Activated T-cell treated with anti-CD3 and anti-CD28 coated beads, Interleukin-2, amount 50 U/mL, for 72 hours (primary cell): ENCODE data around the gene TRNAU1AP. TPM values are rescaled to one million over a fixed set of nuclear protein-coding genes. Genes with fewer than 3 reads are reported as not detected.

Experiments used
- ATAC-seq, 2 donors: fragments of 150-1000 bp; cut with Tn5 transposase; replicated peaks in 1 of 2; 2 replicates each; pipeline ENCODE4 v1.10.0; 2021; ENCODE audit warnings: moderate library complexity in 2 of 2, mild to moderate bottlenecking in 1 of 2
- DNase-seq, 2 donors: peaks; one replicate each; pipeline ENCODE4 v3.0.0; 2021 to 2022; ENCODE audit warnings: mixed read lengths in 1 of 2
- H3K27ac Mint-ChIP-seq: one replicate; pipeline ENCODE4 v1.8.0; 2022; ENCODE audit warnings: mild to moderate bottlenecking, moderate library complexity, mixed read lengths
- H3K27me3 Mint-ChIP-seq: one replicate; pipeline ENCODE4 v1.8.0; 2022; ENCODE audit warnings: low read depth, mixed read lengths
- H3K36me3 Mint-ChIP-seq, 2 donors: one replicate each; pipeline ENCODE4 v1.8.0; 2022; ENCODE audit warnings: mixed read lengths in 2 of 2, mild to moderate bottlenecking in 1 of 2; ENCODE audit not compliant: insufficient read depth in 2 of 2
- H3K4me1 Mint-ChIP-seq: one replicate; pipeline ENCODE4 v1.8.0; 2022; ENCODE audit warnings: low read depth, mixed read lengths
- H3K4me3 Mint-ChIP-seq, 2 donors: one replicate each; pipeline ENCODE4 v1.8.0; 2022; ENCODE audit warnings: mild to moderate bottlenecking in 2 of 2, mixed read lengths in 2 of 2, moderate library complexity in 2 of 2
- H3K9me3 Mint-ChIP-seq, 2 donors: one replicate each; pipeline ENCODE4 v1.8.0; 2022; ENCODE audit warnings: mixed read lengths in 2 of 2
- total RNA-seq, 2 donors: library from RNA; stranded (reverse); gene quantifications; one replicate each; pipeline ENCODE4 v1.2.3, GENCODE V29; 2022

The TRNAU1AP gene
- total RNA-seq, result 10 to 100 TPM; 38.8 to 49.7 TPM

GRCh38 chr1:28552758-28553663, at the start of gene TRNAU1AP:
TSS of gene TRNAU1AP (plus strand) at chr1:28553085. CDS start at chr1:28553111, 26 bp downstream.
- Mint-ChIP-seq H3K4me1 (peaks cover 26% of the 10 kb centered on the region), H3K36me3 (peaks cover 10 to 15% of the 10 kb centered on the region in 2 donors), H3K27me3 (no peaks in the 10 kb centered on the region), H3K9me3 (no peaks in the 10 kb centered on the region), H3K4me3 (peak within 1 kb of the TSS; percentile 89 to 95), H3K27ac (peak within 1 kb of the TSS; percentile 100)
- DNase-seq, result peak; percentile 98
- ATAC-seq, result peak; percentile 93 to 94

- DNase-seq, result no peak
- peaks cover 10 to 25% of the 10 kb centered on the region in 2 donors for H3K36me3 Mint-ChIP-seq
- peak overlapping the region; percentile 29 for H3K27ac Mint-ChIP-seq
- no peaks in the 10 kb centered on the region for H3K27me3 Mint-ChIP-seq
- H3K9me3 Mint-ChIP-seq, result no peaks in the 10 kb centered on the region
- no peak overlapping the region for H3K4me3 Mint-ChIP-seq
- peaks cover 13% of the 10 kb centered on the region for H3K4me1 Mint-ChIP-seq
- ATAC-seq, result no peak
These were observed 49.8 kb upstream of the TRNAU1AP start for GRCh38 chr1:28503117-28503516.

- ATAC-seq, result peak; percentile 86 to 88
- Mint-ChIP-seq H3K9me3 (no peaks in the 10 kb centered on the region), H3K4me1 (peaks cover 38% of the 10 kb centered on the region), H3K27me3 (no peaks in the 10 kb centered on the region), H3K4me3 (peak within 1 kb of the TSS; percentile 91 to 97), H3K27ac (peak within 1 kb of the TSS; percentile 100), H3K36me3 (peaks cover 30 to 48% of the 10 kb centered on the region in 2 donors)
- DNase-seq, result peak; percentile 94 to 97
These were observed 47.3 kb upstream of the TRNAU1AP start, which contains the start of gene RCC1 for GRCh38 chr1:28505406-28506187. TSS of gene RCC1 (plus strand) at chr1:28506043. CDS start at chr1:28529867, 23,824 bp downstream.

GRCh38 chr1:28506907-28507246, 46.0 kb upstream of the TRNAU1AP start:
- peaks cover 37% of the 10 kb centered on the region for H3K4me1 Mint-ChIP-seq
- H3K36me3 Mint-ChIP-seq, result peaks cover 34 to 52% of the 10 kb centered on the region in 2 donors
- no peaks in the 10 kb centered on the region for H3K9me3 Mint-ChIP-seq
- ATAC-seq (no peak), DNase-seq (no peak)
- no peaks in the 10 kb centered on the region for H3K27me3 Mint-ChIP-seq
- peak overlapping the region; percentile 91 to 97 for H3K4me3 Mint-ChIP-seq
- H3K27ac Mint-ChIP-seq, result peak overlapping the region; percentile 100

- Mint-ChIP-seq H3K4me3 (peak overlapping the region; percentile 91 to 97), H3K9me3 (no peaks in the 10 kb centered on the region), H3K36me3 (peaks cover 36 to 56% of the 10 kb centered on the region in 2 donors), H3K4me1 (peaks cover 41% of the 10 kb centered on the region), H3K27ac (peak overlapping the region; percentile 100), H3K27me3 (no peaks in the 10 kb centered on the region)
- ATAC-seq, result no peak
- DNase-seq, result no peak
These were observed 45.6 kb upstream of the TRNAU1AP start for GRCh38 chr1:28507247-28507645.

GRCh38 chr1:28507646-28508434, 45.0 kb upstream of the TRNAU1AP start:
- H3K36me3 Mint-ChIP-seq, result peaks cover 36 to 62% of the 10 kb centered on the region in 2 donors
- ATAC-seq (no peak), DNase-seq (no peak)
- H3K27ac Mint-ChIP-seq, result peak overlapping the region; percentile 100
- H3K9me3 Mint-ChIP-seq, result no peaks in the 10 kb centered on the region
- peaks cover 47% of the 10 kb centered on the region for H3K4me1 Mint-ChIP-seq
- no peaks in the 10 kb centered on the region for H3K27me3 Mint-ChIP-seq
- H3K4me3 Mint-ChIP-seq, result peak overlapping the region; percentile 91 to 97

- H3K4me3 Mint-ChIP-seq, result peak overlapping the region; percentile 91 to 97
- no peak for DNase-seq
- H3K4me1 Mint-ChIP-seq, result peaks cover 52% of the 10 kb centered on the region
- H3K36me3 Mint-ChIP-seq, result peaks cover 36 to 62% of the 10 kb centered on the region in 2 donors
- no peaks in the 10 kb centered on the region for H3K27me3 Mint-ChIP-seq
- ATAC-seq, result no peak
- no peaks in the 10 kb centered on the region for H3K9me3 Mint-ChIP-seq
- peak overlapping the region; percentile 100 for H3K27ac Mint-ChIP-seq
These were observed 44.5 kb upstream of the TRNAU1AP start for GRCh38 chr1:28508435-28508754.

GRCh38 chr1:28509705-28510272, 43.1 kb upstream of the TRNAU1AP start:
- Mint-ChIP-seq H3K4me3 (peak overlapping the region; percentile 91 to 97), H3K9me3 (no peaks in the 10 kb centered on the region), H3K27ac (peak overlapping the region; percentile 100), H3K27me3 (no peaks in the 10 kb centered on the region), H3K4me1 (peaks cover 57% of the 10 kb centered on the region), H3K36me3 (peaks cover 36 to 64% of the 10 kb centered on the region in 2 donors)
- DNase-seq (peak in 1 of 2 donors; percentile 40), ATAC-seq (peak; percentile 1 to 2)

- Mint-ChIP-seq H3K4me3 (peak overlapping the region; percentile 91 to 97), H3K27ac (peak overlapping the region; percentile 100), H3K4me1 (peaks cover 59% of the 10 kb centered on the region), H3K27me3 (no peaks in the 10 kb centered on the region), H3K9me3 (no peaks in the 10 kb centered on the region), H3K36me3 (peaks cover 35 to 64% of the 10 kb centered on the region in 2 donors)
- DNase-seq, result peak in 1 of 2 donors; percentile 35
- peak in 1 of 2 donors; percentile 7 for ATAC-seq
These were observed 42.5 kb upstream of the TRNAU1AP start for GRCh38 chr1:28510273-28510969.

GRCh38 chr1:28510970-28511440, 41.9 kb upstream of the TRNAU1AP start:
- no peaks in the 10 kb centered on the region for H3K27me3 Mint-ChIP-seq
- H3K9me3 Mint-ChIP-seq, result no peaks in the 10 kb centered on the region
- H3K27ac Mint-ChIP-seq, result peak overlapping the region; percentile 100
- DNase-seq (no peak), ATAC-seq (peak in 1 of 2 donors; percentile 8)
- H3K36me3 Mint-ChIP-seq, result peaks cover 31 to 59% of the 10 kb centered on the region in 2 donors
- peaks cover 59% of the 10 kb centered on the region for H3K4me1 Mint-ChIP-seq
- H3K4me3 Mint-ChIP-seq, result peak overlapping the region; percentile 4 to 97

- peak overlapping the region; percentile 100 for H3K27ac Mint-ChIP-seq
- peak overlapping the region; percentile 44 for H3K4me3 Mint-ChIP-seq
- DNase-seq (no peak), ATAC-seq (no peak)
- H3K27me3 Mint-ChIP-seq, result no peaks in the 10 kb centered on the region
- H3K9me3 Mint-ChIP-seq, result no peaks in the 10 kb centered on the region
- peaks cover 68% of the 10 kb centered on the region for H3K4me1 Mint-ChIP-seq
- peaks cover 26 to 50% of the 10 kb centered on the region in 2 donors for H3K36me3 Mint-ChIP-seq
These were observed 40.8 kb upstream of the TRNAU1AP start for GRCh38 chr1:28512058-28512611.
